IPS-20b (cell line): ENCODE results near the gene TMEM132E.

ENCODE experiments used
- H3K27ac ChIP-seq: one replicate; pipeline ENCODE4 v1.5.1; 2013; ENCODE audit warnings: low read length
- H3K27me3 ChIP-seq: 2 replicates; pipeline ENCODE4 v1.6.1; 2013; ENCODE audit warnings: mild to moderate bottlenecking, low read length, inconsistent platforms; ENCODE audit not compliant: insufficient read depth
- H3K36me3 ChIP-seq: 2 replicates; pipeline ENCODE4 v1.6.1; 2013; ENCODE audit warnings: low read depth, mild to moderate bottlenecking, inconsistent platforms, low read length, moderate library complexity; ENCODE audit not compliant: insufficient read depth
- H3K4me1 ChIP-seq: 2 replicates; pipeline ENCODE4 v1.6.1; 2013; ENCODE audit warnings: mild to moderate bottlenecking, control low read depth, inconsistent platforms, low read length, moderate library complexity; ENCODE audit not compliant: insufficient read depth
- H3K4me3 ChIP-seq: 2 replicates; pipeline ENCODE4 v1.5.1; 2013; ENCODE audit warnings: mild to moderate bottlenecking, low read length, inconsistent platforms
- H3K9ac ChIP-seq: 2 replicates; pipeline ENCODE4 v1.6.1; 2013; ENCODE audit warnings: low read depth, mild to moderate bottlenecking, inconsistent platforms, low read length, moderate library complexity
- H3K9me3 ChIP-seq: 2 replicates; pipeline ENCODE4 v1.6.1; 2013; ENCODE audit warnings: mild to moderate bottlenecking, low read depth, low read length, inconsistent platforms; ENCODE audit not compliant: insufficient read depth

The TMEM132E gene

DNA sequence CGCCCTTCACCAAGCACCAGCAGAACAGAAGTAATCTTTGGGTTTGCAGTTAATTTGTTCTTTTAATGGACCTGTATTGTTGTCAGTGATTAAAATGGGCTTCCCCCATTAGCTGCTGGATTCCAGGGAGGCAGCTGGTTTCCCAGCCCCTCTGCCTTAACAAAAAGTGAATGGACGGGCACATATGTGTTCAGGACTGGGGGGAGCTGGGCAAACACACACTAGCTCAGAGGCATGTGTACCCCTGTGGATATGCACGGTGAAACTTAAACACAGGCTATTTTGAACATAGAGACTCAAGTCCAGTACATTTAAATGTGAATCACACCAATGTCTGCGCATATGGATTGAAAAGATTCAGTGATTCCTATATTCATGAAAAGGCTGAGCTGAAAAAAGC, 25.5 kb upstream of the TMEM132E start:
- Histone ChIP-seq H3K4me3 (no peak overlapping the region), H3K27me3 (peaks cover 36% of the 10 kb centered on the region; the same call in 1 of the 2 replicates), H3K9me3 (no peaks in the 10 kb centered on the region), H3K27ac (no peak overlapping the region), H3K4me1 (no peaks in the 10 kb centered on the region), H3K9ac (no peak overlapping the region), H3K36me3 (no peaks in the 10 kb centered on the region)

DNA sequence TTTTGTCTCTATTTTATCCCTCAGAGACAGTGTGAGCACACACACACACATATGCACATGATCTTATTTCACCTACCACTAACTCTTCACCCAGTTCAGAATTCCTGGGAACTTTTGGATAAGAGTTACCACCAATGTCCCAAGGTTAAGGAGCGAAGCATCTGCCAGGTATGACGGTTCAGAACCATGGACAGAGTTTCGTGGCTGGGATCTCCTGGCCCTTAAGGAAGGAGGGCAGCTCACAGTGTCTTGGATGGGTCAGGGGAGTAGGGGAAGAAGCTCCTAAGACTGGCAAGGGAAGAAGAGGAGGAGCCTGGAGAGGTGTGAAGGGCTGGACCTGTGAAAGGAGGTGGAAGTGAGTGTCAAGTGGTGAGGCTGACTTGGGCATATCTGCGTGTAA, 23.0 kb upstream of the TMEM132E start:
- peaks cover 36% of the 10 kb centered on the region; the same call in 1 of the 2 replicates for H3K27me3 ChIP-seq
- no peaks in the 10 kb centered on the region for H3K36me3 ChIP-seq
- H3K27ac ChIP-seq, result no peak overlapping the region
- H3K4me1 ChIP-seq, result no peaks in the 10 kb centered on the region
- H3K4me3 ChIP-seq, result no peak overlapping the region
- H3K9me3 ChIP-seq, result no peaks in the 10 kb centered on the region
- H3K9ac ChIP-seq, result no peak overlapping the region

DNA sequence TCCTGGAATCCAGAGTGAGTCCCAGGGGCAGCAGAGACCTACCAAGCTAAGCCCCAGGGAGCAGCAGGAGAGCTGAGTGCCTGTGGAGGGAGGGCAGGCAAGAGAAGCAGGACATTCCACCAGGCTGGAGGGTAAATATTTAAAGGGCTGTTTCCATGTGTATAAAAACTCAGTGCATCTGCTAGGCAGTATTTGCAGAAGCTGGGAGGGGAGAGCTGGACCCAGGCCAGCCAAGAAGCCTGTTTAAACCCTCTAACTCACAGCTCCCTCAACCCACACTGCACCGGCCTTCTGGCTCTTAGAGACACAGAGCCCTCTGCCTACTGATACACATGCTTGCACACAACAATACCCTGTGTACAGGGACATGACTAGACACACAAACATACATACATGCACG, 22.5 kb upstream of the TMEM132E start:
- Histone ChIP-seq H3K27ac (no peak overlapping the region), H3K4me3 (no peak overlapping the region), H3K27me3 (peaks cover 39% of the 10 kb centered on the region; the same call in 1 of the 2 replicates), H3K9me3 (no peaks in the 10 kb centered on the region), H3K36me3 (no peaks in the 10 kb centered on the region), H3K4me1 (no peaks in the 10 kb centered on the region), H3K9ac (no peak overlapping the region)

DNA sequence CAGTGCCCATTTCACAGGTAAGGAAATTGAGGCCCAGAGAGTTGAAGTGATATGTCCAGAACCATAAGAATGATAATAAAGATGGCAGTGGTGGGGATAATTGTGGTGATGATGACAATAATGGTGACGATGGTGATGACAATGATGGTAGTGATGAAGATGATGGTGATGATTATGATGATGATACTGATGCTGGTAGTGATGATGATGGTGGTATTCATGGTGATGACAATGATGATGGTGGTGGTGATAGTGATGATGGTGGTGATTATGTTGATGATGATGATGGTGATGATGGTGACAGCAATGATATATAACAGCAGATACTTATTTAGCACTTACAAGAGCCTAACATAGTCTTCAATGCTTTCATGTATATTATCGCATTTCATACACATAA, 18.1 kb upstream of the TMEM132E start:
- H3K36me3 ChIP-seq, result no peaks in the 10 kb centered on the region
- H3K4me3 ChIP-seq, result no peak overlapping the region
- peaks cover 65% of the 10 kb centered on the region for H3K27me3 ChIP-seq
- no peak overlapping the region for H3K27ac ChIP-seq
- no peaks in the 10 kb centered on the region for H3K9me3 ChIP-seq
- H3K4me1 ChIP-seq, result no peaks in the 10 kb centered on the region
- H3K9ac ChIP-seq, result no peak overlapping the region

GRCh38 chr17:34562387-34562786, 17.0 kb upstream of the TMEM132E start:
- H3K36me3 ChIP-seq, result no peaks in the 10 kb centered on the region
- H3K27ac ChIP-seq, result no peak overlapping the region
- no peak overlapping the region for H3K4me3 ChIP-seq
- H3K9me3 ChIP-seq, result no peaks in the 10 kb centered on the region
- peaks cover 76% of the 10 kb centered on the region for H3K27me3 ChIP-seq
- H3K4me1 ChIP-seq, result no peaks in the 10 kb centered on the region
- H3K9ac ChIP-seq, result no peak overlapping the region

- H3K4me3 ChIP-seq, result no peak overlapping the region
- no peak overlapping the region for H3K27ac ChIP-seq
- H3K9ac ChIP-seq, result no peak overlapping the region
- H3K27me3 ChIP-seq, result peaks cover 94% of the 10 kb centered on the region
- no peaks in the 10 kb centered on the region for H3K9me3 ChIP-seq
- H3K36me3 ChIP-seq, result no peaks in the 10 kb centered on the region
- peaks cover 3% of the 10 kb centered on the region for H3K4me1 ChIP-seq
Observed at GRCh38 chr17:34565713-34566112, 13.7 kb upstream of the TMEM132E start.

DNA sequence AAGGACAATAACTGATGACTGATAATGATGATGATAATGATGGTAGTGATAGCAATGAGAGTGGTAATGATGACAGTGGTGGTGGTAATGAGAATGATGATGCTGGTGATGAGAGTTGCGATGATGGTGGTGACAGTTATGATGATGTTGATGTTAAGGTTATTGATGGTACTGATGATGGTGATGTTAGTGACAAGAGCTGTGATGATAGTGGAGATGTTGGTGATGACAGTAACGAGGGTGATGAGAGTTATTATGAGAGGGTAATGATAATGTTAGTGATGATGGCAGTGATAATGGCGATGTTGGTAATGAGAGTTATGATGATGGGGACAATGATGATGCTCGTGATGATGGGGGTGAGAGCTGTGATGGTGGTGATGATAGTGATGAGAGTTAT, 13.2 kb upstream of the TMEM132E start:
- Histone ChIP-seq H3K27ac (no peak overlapping the region), H3K9me3 (no peaks in the 10 kb centered on the region), H3K4me3 (no peak overlapping the region), H3K9ac (no peak overlapping the region), H3K36me3 (no peaks in the 10 kb centered on the region), H3K4me1 (peaks cover 3% of the 10 kb centered on the region), H3K27me3 (peaks cover 96% of the 10 kb centered on the region)

GRCh38 chr17:34566873-34567272, 12.5 kb upstream of the TMEM132E start:
- Histone ChIP-seq H3K27me3 (peaks cover 96% of the 10 kb centered on the region), H3K27ac (no peak overlapping the region), H3K9ac (no peak overlapping the region), H3K4me1 (peaks cover 3% of the 10 kb centered on the region), H3K9me3 (no peaks in the 10 kb centered on the region), H3K36me3 (no peaks in the 10 kb centered on the region), H3K4me3 (no peak overlapping the region)

- Histone ChIP-seq H3K9me3 (no peaks in the 10 kb centered on the region), H3K4me1 (peaks cover 3% of the 10 kb centered on the region), H3K27me3 (peaks cover 98% of the 10 kb centered on the region), H3K36me3 (no peaks in the 10 kb centered on the region), H3K4me3 (no peak overlapping the region), H3K27ac (no peak overlapping the region), H3K9ac (no peak overlapping the region)
Observed at GRCh38 chr17:34567691-34568465, 11.5 kb upstream of the TMEM132E start.

GRCh38 chr17:34568953-34569352, 10.4 kb upstream of the TMEM132E start:
- no peaks in the 10 kb centered on the region for H3K36me3 ChIP-seq
- peaks cover 98% of the 10 kb centered on the region for H3K27me3 ChIP-seq
- peaks cover 3% of the 10 kb centered on the region for H3K4me1 ChIP-seq
- no peak overlapping the region for H3K9ac ChIP-seq
- no peak overlapping the region for H3K4me3 ChIP-seq
- no peak overlapping the region for H3K27ac ChIP-seq
- no peaks in the 10 kb centered on the region for H3K9me3 ChIP-seq

DNA sequence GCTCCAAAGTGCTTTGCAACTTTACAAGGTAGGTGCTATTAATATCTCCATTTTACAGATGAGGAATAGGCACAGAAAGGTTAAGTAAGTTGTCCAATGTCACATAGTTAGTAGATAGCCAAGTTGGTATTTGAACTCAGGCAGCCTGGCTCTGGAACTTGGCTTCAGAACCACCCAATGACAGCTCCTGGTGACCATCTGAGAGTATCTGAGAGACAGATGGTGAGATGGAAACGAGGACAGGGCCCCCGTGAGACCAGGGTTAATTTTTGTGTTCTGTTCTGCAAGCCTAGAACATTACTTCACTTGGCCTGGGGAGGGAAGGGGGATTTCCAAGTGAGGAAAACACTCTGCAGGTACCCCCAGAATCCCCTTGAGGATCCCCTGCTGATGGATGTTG, 9.8 kb upstream of the TMEM132E start:
- no peaks in the 10 kb centered on the region for H3K36me3 ChIP-seq
- no peak overlapping the region for H3K27ac ChIP-seq
- peaks cover 3% of the 10 kb centered on the region for H3K4me1 ChIP-seq
- peaks cover 98% of the 10 kb centered on the region for H3K27me3 ChIP-seq
- no peaks in the 10 kb centered on the region for H3K9me3 ChIP-seq
- H3K4me3 ChIP-seq, result no peak overlapping the region
- no peak overlapping the region for H3K9ac ChIP-seq

- Histone ChIP-seq H3K9ac (no peak overlapping the region), H3K27me3 (peaks cover 98% of the 10 kb centered on the region), H3K4me3 (no peak overlapping the region), H3K4me1 (peaks cover 3% of the 10 kb centered on the region), H3K9me3 (no peaks in the 10 kb centered on the region), H3K27ac (no peak overlapping the region), H3K36me3 (no peaks in the 10 kb centered on the region)
Observed at GRCh38 chr17:34570506-34570905, 8.9 kb upstream of the TMEM132E start.
